SJSA1 (cell line): Measurements from ENCODE around the gene EXOSC9. TPM values are rescaled to one million over a fixed set of nuclear protein-coding genes. Genes with fewer than 3 reads are reported as not detected.

ENCODE experiments used
- DNase-seq, 2 experiments: peaks; one replicate each; pipeline ENCODE4 v3.0.0-alpha.2; 2015 to 2020; ENCODE audit warnings: low spot score in 2 of 2, low read depth in 1 of 2
- H3K27ac ChIP-seq: fragments of 250-450 bp; sonication (Bioruptor Pico); 2 replicates; pipeline ENCODE4 v1.5.1; 2020; ENCODE audit warnings: mild to moderate bottlenecking, moderate library complexity
- H3K27me3 ChIP-seq: fragments of 250-450 bp; sonication (Bioruptor Pico); replicated peaks from 2 replicates; pipeline ENCODE4 v1.5.1; 2020; ENCODE audit warnings: mild to moderate bottlenecking, moderate library complexity
- H3K36me3 ChIP-seq: fragments of 250-450 bp; sonication (Bioruptor Pico); 2 replicates; pipeline ENCODE4 v1.5.1; 2020; ENCODE audit warnings: mild to moderate bottlenecking
- H3K4me1 ChIP-seq: fragments of 250-450 bp; sonication (Bioruptor Pico); replicated peaks from 2 replicates; pipeline ENCODE4 v1.6.1; 2021; ENCODE audit warnings: mild to moderate bottlenecking
- H3K4me3 ChIP-seq: fragments of 250-450 bp; sonication (Bioruptor Pico); 2 replicates; pipeline ENCODE4 v1.5.1; 2020; ENCODE audit warnings: mild to moderate bottlenecking
- H3K9me3 ChIP-seq: fragments of 250-450 bp; sonication (Bioruptor Pico); replicated peaks from 2 replicates; pipeline ENCODE4 v1.5.1; 2020; ENCODE audit warnings: mild to moderate bottlenecking
- total RNA-seq: library from RNA; depleted of rRNA; stranded (reverse); fragments of >200 nt; shearing (Covaris generic); gene quantifications from 2 replicates; pipeline ENCODE4 v1.2.3, GENCODE V29; 2014

Gene EXOSC9
- total RNA-seq, 1 experiment from 2014 or later: 134 TPM

GRCh38 chr4:121822796-121823504, 21.8 kb downstream of the EXOSC9 start:
- Histone ChIP-seq H3K4me1 (peaks cover 14% of the 10 kb centered on the region), H3K4me3 (peak overlapping the region; percentile 76), H3K36me3 (peaks cover 56% of the 10 kb centered on the region), H3K9me3 (no peaks in the 10 kb centered on the region), H3K27me3 (no peaks in the 10 kb centered on the region), H3K27ac (peak overlapping the region; percentile 85)
- DNase-seq: peak; percentile 67 to 71

- peak; percentile 94 to 98 for DNase-seq
- Histone ChIP-seq H3K4me3 (peak within 1 kb of the TSS; percentile 76), H3K36me3 (peaks cover 54% of the 10 kb centered on the region), H3K27ac (peak within 1 kb of the TSS; percentile 85), H3K9me3 (no peaks in the 10 kb centered on the region), H3K4me1 (peaks cover 11% of the 10 kb centered on the region), H3K27me3 (no peaks in the 10 kb centered on the region)
Measured at GRCh38 chr4:121823505-121824170, 22.5 kb downstream of the EXOSC9 start, which contains the start of gene CCNA2. TSS of gene CCNA2 (minus strand) at chr4:121823883. CDS start at chr4:121823628, 255 bp downstream.

- H3K27ac ChIP-seq: peak overlapping the region; percentile 85
- peak overlapping the region; percentile 76 for H3K4me3 ChIP-seq
- no peaks in the 10 kb centered on the region for H3K27me3 ChIP-seq
- peaks cover 48% of the 10 kb centered on the region for H3K36me3 ChIP-seq
- peaks cover 9% of the 10 kb centered on the region for H3K4me1 ChIP-seq
- H3K9me3 ChIP-seq: no peaks in the 10 kb centered on the region
- DNase-seq: no peak
Measured at GRCh38 chr4:121824171-121824527, 23.0 kb downstream of the EXOSC9 start.

GRCh38 chr4:121824950-121825349, 23.8 kb downstream of the EXOSC9 start:
- peaks cover 4% of the 10 kb centered on the region for H3K4me1 ChIP-seq
- DNase-seq: no peak
- H3K36me3 ChIP-seq: peaks cover 42% of the 10 kb centered on the region
- H3K4me3 ChIP-seq: no peak overlapping the region
- no peak overlapping the region for H3K27ac ChIP-seq
- H3K27me3 ChIP-seq: no peaks in the 10 kb centered on the region
- H3K9me3 ChIP-seq: no peaks in the 10 kb centered on the region

GRCh38 chr4:121827853-121828252, 26.7 kb downstream of the EXOSC9 start:
- H3K4me1 ChIP-seq: peaks cover 4% of the 10 kb centered on the region
- H3K9me3 ChIP-seq: no peaks in the 10 kb centered on the region
- H3K27ac ChIP-seq: no peak overlapping the region
- DNase-seq: no peak
- peaks cover 13% of the 10 kb centered on the region for H3K36me3 ChIP-seq
- H3K27me3 ChIP-seq: no peaks in the 10 kb centered on the region
- no peak overlapping the region for H3K4me3 ChIP-seq

- Histone ChIP-seq H3K27me3 (no peaks in the 10 kb centered on the region), H3K9me3 (no peaks in the 10 kb centered on the region), H3K27ac (no peak overlapping the region), H3K4me3 (no peak overlapping the region), H3K36me3 (peaks cover 5% of the 10 kb centered on the region; the same call in 1 of the 2 replicates), H3K4me1 (no peaks in the 10 kb centered on the region)
- DNase-seq: no peak
Measured at GRCh38 chr4:121829511-121829910, 28.4 kb downstream of the EXOSC9 start.

- Histone ChIP-seq H3K9me3 (no peaks in the 10 kb centered on the region), H3K27ac (no peak overlapping the region), H3K4me3 (no peak overlapping the region), H3K36me3 (0 out of 2 replicates have a peak, but pooled peaks cover 3% of the 10 kb centered on the region), H3K27me3 (no peaks in the 10 kb centered on the region), H3K4me1 (no peaks in the 10 kb centered on the region)
- no peak for DNase-seq
Measured at GRCh38 chr4:121838136-121838535, 37.0 kb downstream of the EXOSC9 start.

GRCh38 chr4:121842862-121843261, 41.7 kb downstream of the EXOSC9 start:
- H3K36me3 ChIP-seq: 0 out of 2 replicates have a peak, but pooled peaks cover 13% of the 10 kb centered on the region
- H3K27ac ChIP-seq: no peak overlapping the region
- H3K4me3 ChIP-seq: no peak overlapping the region
- no peak for DNase-seq
- no peaks in the 10 kb centered on the region for H3K4me1 ChIP-seq
- no peaks in the 10 kb centered on the region for H3K27me3 ChIP-seq
- no peaks in the 10 kb centered on the region for H3K9me3 ChIP-seq

GRCh38 chr4:121846662-121847061, 45.5 kb downstream of the EXOSC9 start:
- Histone ChIP-seq H3K36me3 (peaks cover 15% of the 10 kb centered on the region; the same call in 1 of the 2 replicates), H3K9me3 (no peaks in the 10 kb centered on the region), H3K27ac (no peak overlapping the region), H3K4me1 (no peaks in the 10 kb centered on the region), H3K4me3 (no peak overlapping the region), H3K27me3 (no peaks in the 10 kb centered on the region)
- no peak for DNase-seq

GRCh38 chr4:121851354-121851753, 50.2 kb downstream of the EXOSC9 start:
- H3K4me1 ChIP-seq: no peaks in the 10 kb centered on the region
- H3K9me3 ChIP-seq: no peaks in the 10 kb centered on the region
- no peak for DNase-seq
- peaks cover 7% of the 10 kb centered on the region for H3K36me3 ChIP-seq
- H3K27me3 ChIP-seq: no peaks in the 10 kb centered on the region
- no peak overlapping the region for H3K27ac ChIP-seq
- no peak overlapping the region for H3K4me3 ChIP-seq

- H3K4me1 ChIP-seq: no peaks in the 10 kb centered on the region
- DNase-seq: no peak
- H3K27ac ChIP-seq: no peak overlapping the region
- H3K9me3 ChIP-seq: no peaks in the 10 kb centered on the region
- no peaks in the 10 kb centered on the region for H3K27me3 ChIP-seq
- H3K4me3 ChIP-seq: no peak overlapping the region
- peaks cover 23% of the 10 kb centered on the region for H3K36me3 ChIP-seq
Measured at GRCh38 chr4:121860121-121860520, 59.0 kb downstream of the EXOSC9 start.

GRCh38 chr4:121861426-121861825, 60.3 kb downstream of the EXOSC9 start:
- no peaks in the 10 kb centered on the region for H3K27me3 ChIP-seq
- no peaks in the 10 kb centered on the region for H3K4me1 ChIP-seq
- no peaks in the 10 kb centered on the region for H3K9me3 ChIP-seq
- no peak for DNase-seq
- H3K36me3 ChIP-seq: peaks cover 29% of the 10 kb centered on the region
- no peak overlapping the region for H3K4me3 ChIP-seq
- no peak overlapping the region for H3K27ac ChIP-seq

- H3K27me3 ChIP-seq: no peaks in the 10 kb centered on the region
- peaks cover 31% of the 10 kb centered on the region for H3K36me3 ChIP-seq
- H3K27ac ChIP-seq: no peak overlapping the region
- H3K4me3 ChIP-seq: no peak overlapping the region
- no peaks in the 10 kb centered on the region for H3K4me1 ChIP-seq
- no peaks in the 10 kb centered on the region for H3K9me3 ChIP-seq
- DNase-seq: no peak
Measured at GRCh38 chr4:121863799-121864198, 62.7 kb downstream of the EXOSC9 start.
